Measurements from ENCODE around the gene RHOT2.

- no peak for TF ChIP-seq CTCF (conservative IDR thresholded peaks at IDR 0.05; ENCODE audit: low read depth, low read length)
- no peak for TF ChIP-seq EZH2 (IDR thresholded peaks at IDR 0.05; ENCODE audit: borderline replicate concordance, low read depth, low read length, poor library complexity, severe bottlenecking)
These were observed 24.6 kb downstream of the RHOT2 start for GRCh38 chr16:692356-693108.
